WI38 (cell line): ENCODE results near the gene LANCL3.
"Not testable (repeated sequence)": the region's sequence is repeated elsewhere in the genome, so short reads cannot be mapped to it uniquely, and the experiment has no call there.

Experiments used
- H3K4me3 ChIP-seq: 2 replicates; pipeline ENCODE4 v1.5.1; 2011; ENCODE audit warnings: low read depth, mild to moderate bottlenecking, control low read depth, low read length
- CTCF ChIP-seq: IDR thresholded peaks from 2 replicates; pipeline ENCODE4 v1.5.1; 2012; ENCODE audit warnings: low read depth, mild to moderate bottlenecking, control low read depth, low read length

Gene LANCL3

GRCh38 chrX:37644381-37645305 is 73.2 kb downstream of the LANCL3 start:
- no peak overlapping the region for H3K4me3 ChIP-seq
- no peak for TF ChIP-seq CTCF

GRCh38 chrX:37646254-37646653 is 74.8 kb downstream of the LANCL3 start:
- H3K4me3 ChIP-seq, result no peak overlapping the region
- no peak for TF ChIP-seq CTCF

GRCh38 chrX:37650879-37651278 is 79.4 kb downstream of the LANCL3 start:
- H3K4me3 ChIP-seq, result not testable (repeated sequence)

GRCh38 chrX:37651921-37652452 is 80.5 kb downstream of the LANCL3 start:
- TF ChIP-seq CTCF, result no peak
- H3K4me3 ChIP-seq, result no peak overlapping the region

GRCh38 chrX:37652589-37653231 is 81.2 kb downstream of the LANCL3 start:
- no peak for TF ChIP-seq CTCF
- H3K4me3 ChIP-seq, result no peak overlapping the region

GRCh38 chrX:37653397-37654085 is 82.1 kb downstream of the LANCL3 start:
- H3K4me3 ChIP-seq, result no peak overlapping the region
- no peak for TF ChIP-seq CTCF

- no peak for TF ChIP-seq CTCF
- no peak overlapping the region for H3K4me3 ChIP-seq
Measured at GRCh38 chrX:37658343-37659030, 87.0 kb downstream of the LANCL3 start.
